Measurements from ENCODE around the gene ATP2A1.

ATP2A1 gene

DNA sequence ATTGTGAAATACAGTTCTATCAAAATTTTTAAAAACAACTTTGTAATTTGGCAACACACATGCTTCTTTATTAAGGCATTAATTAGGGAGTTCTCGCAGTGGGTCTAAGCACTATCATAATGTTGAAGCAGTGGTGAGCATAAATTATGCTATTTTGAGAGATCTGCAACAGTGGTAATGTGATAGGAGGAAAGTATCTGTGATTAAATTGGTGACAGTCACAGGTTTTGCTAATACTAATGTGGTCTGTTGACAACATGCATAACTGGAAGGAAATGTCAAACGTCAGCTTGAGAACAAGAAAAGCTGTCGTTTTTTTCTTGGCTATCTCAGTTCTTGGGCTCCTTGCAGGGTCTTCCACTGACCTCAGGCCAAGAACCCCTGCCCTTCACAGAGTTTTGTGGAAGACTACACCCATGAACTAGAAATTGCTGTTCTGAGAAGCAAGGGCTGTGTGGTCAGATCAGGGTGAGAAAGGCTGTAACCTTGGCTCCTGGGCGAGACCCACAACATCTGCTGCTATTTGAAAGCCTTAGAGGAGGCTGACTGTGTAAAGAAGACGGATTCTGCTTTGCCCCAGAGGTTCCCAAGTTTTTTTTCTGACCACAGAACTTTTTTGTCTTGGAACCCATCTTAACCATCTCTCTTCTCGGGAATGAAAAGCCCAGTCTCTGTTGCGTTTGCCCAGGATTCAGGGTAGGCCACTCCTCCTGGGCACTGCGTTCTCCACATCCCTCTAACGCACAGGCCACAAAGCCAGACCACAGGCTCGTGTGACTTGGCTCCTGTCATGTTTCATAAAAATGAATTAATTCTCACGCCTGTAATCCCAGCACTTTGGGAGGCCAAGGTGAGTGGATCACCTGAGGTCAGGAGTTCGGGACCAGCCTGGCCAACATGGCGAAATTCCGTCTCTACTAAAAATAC lies 13.9 kb downstream of the ATP2A1 start:
- Histone ChIP-seq H3K4me1 (ENCODE audit: control insufficient read depth in 5 of 5, insufficient read depth in 5 of 5, low read length in 5 of 5) (no peaks in the 10 kb centered on the region), H3K36me3 (ENCODE audit: control insufficient read depth in 5 of 5, insufficient read depth in 5 of 5, low read length in 5 of 5) (peaks cover 0 to 3% (median 0%) of the 10 kb centered on the region in 5 donors), H3K9me3 (ENCODE audit: control insufficient read depth in 5 of 5, low read length in 5 of 5) (no peaks in the 10 kb centered on the region), H3K4me3 (ENCODE audit: low read depth in 1 of 5, low read length in 5 of 5) (no peak overlapping the region), H3K27me3 (ENCODE audit: control insufficient read depth in 5 of 5, insufficient read depth in 4 of 5, low read length in 5 of 5) (no peaks in the 10 kb centered on the region), H3K27ac (ENCODE audit: low read depth, low read length) (no peak overlapping the region), H3K9ac (ENCODE audit: low read length in 5 of 5) (no peak overlapping the region)

DNA sequence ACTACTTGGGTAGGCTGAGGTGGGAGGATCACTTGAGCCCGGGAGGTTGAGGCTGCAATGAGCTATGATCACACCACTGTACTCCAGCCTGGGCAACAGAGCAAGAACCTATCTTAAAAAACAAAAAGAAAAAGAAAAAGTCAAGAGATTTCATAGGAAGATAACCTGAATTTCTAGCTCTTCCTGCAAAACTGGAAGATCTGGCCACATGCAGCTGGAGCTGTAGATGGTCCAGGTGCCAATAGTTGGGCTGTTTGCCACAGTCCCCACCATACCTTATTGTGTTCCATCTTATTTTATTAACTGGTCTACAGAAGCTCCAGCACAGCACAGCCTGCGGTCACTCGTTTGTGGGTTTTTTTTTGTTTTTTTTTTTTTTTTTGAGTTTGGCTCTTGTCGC lies 15.0 kb downstream of the ATP2A1 start:
- no peaks in the 10 kb centered on the region for H3K4me1 ChIP-seq (ENCODE audit: control insufficient read depth in 5 of 5, insufficient read depth in 5 of 5, low read length in 5 of 5)
- H3K9me3 ChIP-seq (ENCODE audit: control insufficient read depth in 5 of 5, low read length in 5 of 5) = no peaks in the 10 kb centered on the region
- no peak overlapping the region for H3K27ac ChIP-seq (ENCODE audit: low read depth, low read length)
- no peaks in the 10 kb centered on the region for H3K27me3 ChIP-seq (ENCODE audit: control insufficient read depth in 5 of 5, insufficient read depth in 4 of 5, low read length in 5 of 5)
- H3K36me3 ChIP-seq (ENCODE audit: control insufficient read depth in 5 of 5, insufficient read depth in 5 of 5, low read length in 5 of 5) = peaks cover 0 to 3% (median 0%) of the 10 kb centered on the region in 5 donors
- H3K9ac ChIP-seq (ENCODE audit: low read length in 5 of 5) = no peak overlapping the region
- no peak overlapping the region for H3K4me3 ChIP-seq (ENCODE audit: low read depth in 1 of 5, low read length in 5 of 5)

DNA sequence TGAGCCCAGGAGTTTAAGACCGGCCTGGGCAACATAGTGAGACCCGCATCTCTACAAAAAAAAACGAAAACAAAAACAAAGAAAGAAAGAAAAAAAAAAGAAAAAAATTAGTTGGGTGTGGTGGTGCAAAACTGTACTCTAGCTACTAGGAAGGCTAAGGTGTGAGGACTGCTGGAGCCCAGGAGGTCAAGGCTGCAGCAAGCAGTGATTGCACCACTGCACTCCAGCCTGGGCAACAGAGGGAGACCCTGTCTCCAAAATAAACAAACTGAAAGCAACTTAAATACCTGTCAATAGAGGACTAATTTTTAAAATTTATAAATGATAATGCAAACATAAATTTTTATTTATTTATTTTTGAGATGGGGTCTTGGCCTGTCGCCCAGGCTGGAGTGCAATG lies 17.3 kb downstream of the ATP2A1 start:
- no peak overlapping the region for H3K4me3 ChIP-seq (ENCODE audit: low read depth in 1 of 5, low read length in 5 of 5)
- H3K27me3 ChIP-seq (ENCODE audit: control insufficient read depth in 5 of 5, insufficient read depth in 4 of 5, low read length in 5 of 5) = no peaks in the 10 kb centered on the region
- no peaks in the 10 kb centered on the region for H3K36me3 ChIP-seq (ENCODE audit: control insufficient read depth in 5 of 5, insufficient read depth in 5 of 5, low read length in 5 of 5)
- H3K9me3 ChIP-seq (ENCODE audit: control insufficient read depth in 5 of 5, low read length in 5 of 5) = no peaks in the 10 kb centered on the region
- no peak overlapping the region for H3K27ac ChIP-seq (ENCODE audit: low read depth, low read length)
- no peaks in the 10 kb centered on the region for H3K4me1 ChIP-seq (ENCODE audit: control insufficient read depth in 5 of 5, insufficient read depth in 5 of 5, low read length in 5 of 5)
- no peak overlapping the region for H3K9ac ChIP-seq (ENCODE audit: low read length in 5 of 5)

DNA sequence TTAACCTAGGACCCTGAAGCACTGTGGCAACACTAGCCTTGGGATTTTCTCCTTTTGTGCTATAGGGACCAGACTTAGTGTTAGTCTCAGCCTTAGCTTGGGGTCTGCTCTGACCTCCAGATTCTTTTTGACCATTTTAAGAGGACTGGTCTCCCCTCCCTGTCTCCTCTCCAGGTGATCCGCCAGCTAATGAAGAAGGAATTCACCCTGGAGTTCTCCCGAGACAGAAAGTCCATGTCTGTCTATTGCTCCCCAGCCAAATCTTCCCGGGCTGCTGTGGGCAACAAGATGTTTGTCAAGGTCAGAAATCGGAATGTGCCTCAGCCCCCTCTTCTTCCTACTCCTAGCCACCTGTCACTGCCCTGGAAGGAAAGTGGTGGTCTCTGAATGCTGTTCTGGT lies 19.5 kb downstream of the ATP2A1 start:
- H3K4me3 ChIP-seq (ENCODE audit: low read depth in 1 of 5, low read length in 5 of 5) = no peak overlapping the region
- H3K4me1 ChIP-seq (ENCODE audit: control insufficient read depth in 5 of 5, insufficient read depth in 5 of 5, low read length in 5 of 5) = no peaks in the 10 kb centered on the region
- H3K27me3 ChIP-seq (ENCODE audit: control insufficient read depth in 5 of 5, insufficient read depth in 4 of 5, low read length in 5 of 5) = no peaks in the 10 kb centered on the region
- H3K27ac ChIP-seq (ENCODE audit: low read depth, low read length) = no peak overlapping the region
- no peaks in the 10 kb centered on the region for H3K36me3 ChIP-seq (ENCODE audit: control insufficient read depth in 5 of 5, insufficient read depth in 5 of 5, low read length in 5 of 5)
- H3K9me3 ChIP-seq (ENCODE audit: control insufficient read depth in 5 of 5, low read length in 5 of 5) = no peaks in the 10 kb centered on the region
- no peak overlapping the region for H3K9ac ChIP-seq (ENCODE audit: low read length in 5 of 5)

DNA sequence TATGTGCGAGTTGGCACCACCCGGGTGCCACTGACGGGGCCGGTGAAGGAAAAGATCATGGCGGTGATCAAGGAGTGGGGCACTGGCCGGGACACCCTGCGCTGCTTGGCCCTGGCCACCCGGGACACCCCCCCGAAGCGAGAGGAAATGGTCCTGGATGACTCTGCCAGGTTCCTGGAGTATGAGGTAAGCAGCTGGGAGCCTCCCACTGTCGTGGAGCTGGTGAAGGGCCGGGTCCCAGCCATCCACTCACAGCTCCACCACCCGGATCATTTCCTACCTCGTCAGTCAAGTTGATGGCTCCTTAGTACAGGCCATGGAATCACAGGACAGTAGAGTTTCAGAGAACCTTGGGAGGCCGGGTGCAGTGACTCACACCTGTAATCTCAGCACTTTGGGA lies 20.0 kb downstream of the ATP2A1 start:
- H3K9me3 ChIP-seq (ENCODE audit: control insufficient read depth in 5 of 5, low read length in 5 of 5) = no peaks in the 10 kb centered on the region
- H3K36me3 ChIP-seq (ENCODE audit: control insufficient read depth in 5 of 5, insufficient read depth in 5 of 5, low read length in 5 of 5) = no peaks in the 10 kb centered on the region
- no peaks in the 10 kb centered on the region for H3K4me1 ChIP-seq (ENCODE audit: control insufficient read depth in 5 of 5, insufficient read depth in 5 of 5, low read length in 5 of 5)
- H3K27me3 ChIP-seq (ENCODE audit: control insufficient read depth in 5 of 5, insufficient read depth in 4 of 5, low read length in 5 of 5) = no peaks in the 10 kb centered on the region
- no peak overlapping the region for H3K27ac ChIP-seq (ENCODE audit: low read depth, low read length)
- H3K4me3 ChIP-seq (ENCODE audit: low read depth in 1 of 5, low read length in 5 of 5) = no peak overlapping the region
- no peak overlapping the region for H3K9ac ChIP-seq (ENCODE audit: low read length in 5 of 5)

DNA sequence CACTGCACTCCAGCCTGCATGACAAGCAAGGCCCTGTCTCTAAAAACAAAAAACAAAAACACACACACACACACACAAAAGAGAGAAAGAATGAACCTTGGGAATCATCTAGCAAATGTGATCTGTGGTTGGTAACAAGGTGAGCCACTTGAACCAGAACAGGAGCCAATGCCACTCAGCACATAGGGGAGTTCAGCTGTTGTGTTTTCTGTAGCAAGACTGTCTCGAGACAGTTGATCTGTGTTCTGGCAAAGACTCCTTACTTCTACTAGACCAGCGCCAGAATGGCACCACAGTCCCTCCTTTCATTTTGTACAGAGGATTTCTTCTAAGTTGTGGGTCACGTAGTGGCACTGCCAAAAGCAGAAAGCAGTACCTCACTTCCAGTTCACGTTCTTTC lies 20.7 kb downstream of the ATP2A1 start:
- Histone ChIP-seq H3K36me3 (ENCODE audit: control insufficient read depth in 5 of 5, insufficient read depth in 5 of 5, low read length in 5 of 5) (no peaks in the 10 kb centered on the region), H3K9ac (ENCODE audit: low read length in 5 of 5) (no peak overlapping the region), H3K4me3 (ENCODE audit: low read depth in 1 of 5, low read length in 5 of 5) (no peak overlapping the region), H3K4me1 (ENCODE audit: control insufficient read depth in 5 of 5, insufficient read depth in 5 of 5, low read length in 5 of 5) (no peaks in the 10 kb centered on the region), H3K27ac (ENCODE audit: low read depth, low read length) (no peak overlapping the region), H3K9me3 (ENCODE audit: control insufficient read depth in 5 of 5, low read length in 5 of 5) (no peaks in the 10 kb centered on the region), H3K27me3 (ENCODE audit: control insufficient read depth in 5 of 5, insufficient read depth in 4 of 5, low read length in 5 of 5) (no peaks in the 10 kb centered on the region)

DNA sequence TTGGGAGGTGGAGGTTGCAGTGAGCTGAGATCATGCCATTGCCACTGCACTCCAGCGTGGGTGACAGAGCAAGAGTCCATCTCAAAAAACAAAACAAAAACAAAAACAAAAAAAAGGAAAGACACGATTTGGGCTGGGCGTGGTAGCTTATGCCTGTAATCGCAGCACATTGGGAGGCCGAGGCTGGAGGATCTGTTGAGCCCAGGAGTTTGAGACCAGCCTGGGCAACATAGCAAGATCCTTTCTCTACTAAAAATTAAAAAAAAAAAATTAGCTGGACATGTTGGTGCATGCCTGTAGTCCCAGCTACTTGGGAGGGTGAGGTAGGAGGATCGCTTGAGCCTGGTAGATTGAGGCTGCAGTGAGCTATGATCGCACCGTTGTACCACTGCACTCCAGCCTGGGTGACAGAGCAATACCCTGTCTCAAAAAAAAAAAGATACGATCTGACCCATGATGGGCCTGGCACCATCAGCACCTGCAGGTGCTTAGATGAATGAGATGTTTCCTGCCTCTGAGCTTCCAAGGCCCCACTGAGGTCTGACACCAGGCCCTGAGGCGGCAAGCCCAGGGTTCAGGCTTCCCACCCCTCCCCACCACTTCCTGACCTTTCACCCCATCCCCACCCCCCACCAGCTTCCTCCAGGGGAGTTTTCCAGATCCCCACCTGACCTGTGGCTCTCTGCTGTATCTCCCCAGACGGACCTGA lies 21.7 kb downstream of the ATP2A1 start:
- no peak overlapping the region for H3K9ac ChIP-seq (ENCODE audit: low read length in 5 of 5)
- H3K9me3 ChIP-seq (ENCODE audit: control insufficient read depth in 5 of 5, low read length in 5 of 5) = no peaks in the 10 kb centered on the region
- no peaks in the 10 kb centered on the region for H3K27me3 ChIP-seq (ENCODE audit: control insufficient read depth in 5 of 5, insufficient read depth in 4 of 5, low read length in 5 of 5)
- H3K27ac ChIP-seq (ENCODE audit: low read depth, low read length) = no peak overlapping the region
- H3K4me1 ChIP-seq (ENCODE audit: control insufficient read depth in 5 of 5, insufficient read depth in 5 of 5, low read length in 5 of 5) = no peaks in the 10 kb centered on the region
- H3K36me3 ChIP-seq (ENCODE audit: control insufficient read depth in 5 of 5, insufficient read depth in 5 of 5, low read length in 5 of 5) = peaks cover 0 to 10% (median 5%) of the 10 kb centered on the region in 5 donors
- H3K4me3 ChIP-seq (ENCODE audit: low read depth in 1 of 5, low read length in 5 of 5) = no peak overlapping the region

DNA sequence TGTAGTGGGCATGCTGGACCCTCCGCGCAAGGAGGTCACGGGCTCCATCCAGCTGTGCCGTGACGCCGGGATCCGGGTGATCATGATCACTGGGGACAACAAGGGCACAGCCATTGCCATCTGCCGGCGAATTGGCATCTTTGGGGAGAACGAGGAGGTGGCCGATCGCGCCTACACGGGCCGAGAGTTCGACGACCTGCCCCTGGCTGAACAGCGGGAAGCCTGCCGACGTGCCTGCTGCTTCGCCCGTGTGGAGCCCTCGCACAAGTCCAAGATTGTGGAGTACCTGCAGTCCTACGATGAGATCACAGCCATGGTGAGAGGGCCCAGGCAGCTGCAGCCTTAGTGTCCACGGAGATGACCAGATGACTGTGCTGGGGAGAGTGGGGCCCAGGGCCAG lies 22.3 kb downstream of the ATP2A1 start:
- Histone ChIP-seq H3K9ac (ENCODE audit: low read length in 5 of 5) (no peak overlapping the region), H3K4me3 (ENCODE audit: low read depth in 1 of 5, low read length in 5 of 5) (no peak overlapping the region), H3K9me3 (ENCODE audit: control insufficient read depth in 5 of 5, low read length in 5 of 5) (no peaks in the 10 kb centered on the region), H3K27ac (ENCODE audit: low read depth, low read length) (no peak overlapping the region), H3K36me3 (ENCODE audit: control insufficient read depth in 5 of 5, insufficient read depth in 5 of 5, low read length in 5 of 5) (peaks cover 0 to 14% (median 8%) of the 10 kb centered on the region in 5 donors), H3K27me3 (ENCODE audit: control insufficient read depth in 5 of 5, insufficient read depth in 4 of 5, low read length in 5 of 5) (no peaks in the 10 kb centered on the region), H3K4me1 (ENCODE audit: control insufficient read depth in 5 of 5, insufficient read depth in 5 of 5, low read length in 5 of 5) (no peaks in the 10 kb centered on the region)

DNA sequence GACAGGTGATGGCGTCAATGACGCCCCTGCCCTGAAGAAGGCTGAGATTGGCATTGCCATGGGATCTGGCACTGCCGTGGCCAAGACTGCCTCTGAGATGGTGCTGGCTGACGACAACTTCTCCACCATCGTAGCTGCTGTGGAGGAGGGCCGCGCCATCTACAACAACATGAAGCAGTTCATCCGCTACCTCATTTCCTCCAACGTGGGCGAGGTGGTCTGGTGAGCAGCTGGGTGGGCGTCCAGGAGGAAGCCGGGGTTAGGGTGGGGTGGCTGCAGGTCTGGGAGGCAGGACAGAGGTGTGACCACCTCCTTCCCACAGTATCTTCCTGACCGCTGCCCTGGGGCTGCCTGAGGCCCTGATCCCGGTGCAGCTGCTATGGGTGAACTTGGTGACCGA lies 23.6 kb downstream of the ATP2A1 start:
- Histone ChIP-seq H3K27ac (ENCODE audit: low read depth, low read length) (no peak overlapping the region), H3K36me3 (ENCODE audit: control insufficient read depth in 5 of 5, insufficient read depth in 5 of 5, low read length in 5 of 5) (peaks cover 0 to 21% (median 14%) of the 10 kb centered on the region in 5 donors), H3K4me1 (ENCODE audit: control insufficient read depth in 5 of 5, insufficient read depth in 5 of 5, low read length in 5 of 5) (no peaks in the 10 kb centered on the region), H3K9ac (ENCODE audit: low read length in 5 of 5) (no peak overlapping the region), H3K9me3 (ENCODE audit: control insufficient read depth in 5 of 5, low read length in 5 of 5) (no peaks in the 10 kb centered on the region), H3K4me3 (ENCODE audit: low read depth in 1 of 5, low read length in 5 of 5) (no peak overlapping the region), H3K27me3 (ENCODE audit: control insufficient read depth in 5 of 5, insufficient read depth in 4 of 5, low read length in 5 of 5) (no peaks in the 10 kb centered on the region)

DNA sequence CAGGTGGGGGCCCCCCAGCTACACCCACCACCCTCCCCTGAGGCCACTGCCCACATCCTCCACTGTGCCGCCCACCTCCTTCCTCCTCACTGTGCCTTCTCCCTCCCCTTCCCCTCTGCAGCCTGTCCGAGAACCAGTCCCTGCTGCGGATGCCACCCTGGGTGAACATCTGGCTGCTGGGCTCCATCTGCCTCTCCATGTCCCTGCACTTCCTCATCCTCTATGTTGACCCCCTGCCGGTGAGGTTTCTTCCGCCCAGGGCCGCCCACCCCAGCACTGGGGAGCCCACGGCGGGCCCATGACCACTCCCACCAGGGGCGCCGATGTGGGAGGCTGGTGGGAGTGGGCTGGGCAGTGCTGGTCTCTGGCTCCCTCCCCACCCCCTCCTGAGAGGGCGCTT lies 24.6 kb downstream of the ATP2A1 start:
- H3K27ac ChIP-seq (ENCODE audit: low read depth, low read length) = no peak overlapping the region
- H3K4me3 ChIP-seq (ENCODE audit: low read depth in 1 of 5, low read length in 5 of 5) = no peak overlapping the region
- H3K27me3 ChIP-seq (ENCODE audit: control insufficient read depth in 5 of 5, insufficient read depth in 4 of 5, low read length in 5 of 5) = no peaks in the 10 kb centered on the region
- H3K9me3 ChIP-seq (ENCODE audit: control insufficient read depth in 5 of 5, low read length in 5 of 5) = no peaks in the 10 kb centered on the region
- H3K36me3 ChIP-seq (ENCODE audit: control insufficient read depth in 5 of 5, insufficient read depth in 5 of 5, low read length in 5 of 5) = peaks cover 0 to 21% (median 14%) of the 10 kb centered on the region in 5 donors
- H3K9ac ChIP-seq (ENCODE audit: low read length in 5 of 5) = no peak overlapping the region
- no peaks in the 10 kb centered on the region for H3K4me1 ChIP-seq (ENCODE audit: control insufficient read depth in 5 of 5, insufficient read depth in 5 of 5, low read length in 5 of 5)

All from subcutaneous abdominal adipose tissue (tissue), 5 donors.